ENCODE measurements around the gene BRAT1.
"Not testable (repeated sequence)": the region's sequence is repeated elsewhere in the genome, so short reads cannot be mapped to it uniquely, and the experiment has no call there.

BRAT1 gene

DNA sequence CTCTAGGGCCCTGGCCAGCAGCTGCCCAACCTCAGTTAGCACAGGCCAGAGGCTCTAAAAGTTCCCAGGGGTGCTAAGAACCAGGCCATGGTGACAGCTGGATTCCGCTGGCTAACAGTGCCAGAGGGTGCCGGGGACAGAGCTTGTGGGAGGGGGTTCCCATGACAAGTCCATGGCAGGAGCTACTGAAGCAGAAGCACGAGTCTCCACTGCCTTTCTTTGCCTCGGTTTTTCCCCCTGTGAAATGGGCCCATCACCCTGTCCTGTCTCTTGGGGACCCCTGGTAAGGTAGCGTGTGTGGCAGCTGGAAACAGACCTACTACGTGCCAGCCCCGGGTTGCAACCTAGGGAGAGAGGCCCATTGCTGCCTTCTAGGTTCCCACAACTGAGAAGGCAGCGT lies 22.5 kb downstream of the BRAT1 start:
- H3K56ac ChIP-seq (ENCODE audit: low read length); H3K23ac ChIP-seq (ENCODE audit: low read length); H3K79me1 ChIP-seq (ENCODE audit: low read length); H3K4me2 ChIP-seq (ENCODE audit: low read length); H2BK5ac ChIP-seq (ENCODE audit: low read length); DNase-seq; H3K9ac ChIP-seq (ENCODE audit: low read length); H3K18ac ChIP-seq (ENCODE audit: low read length); H2BK15ac ChIP-seq (replicated peaks; ENCODE audit: low read depth); H3K4ac ChIP-seq (ENCODE audit: low read depth, low read length); H3K4me1 ChIP-seq (ENCODE audit: control insufficient read depth, low read depth, low read length); H3K79me2 ChIP-seq (ENCODE audit: control insufficient read depth, insufficient read depth, low read length); H3K36me3 ChIP-seq (ENCODE audit: control insufficient read depth, insufficient read depth, low read length); H2BK120ac ChIP-seq (ENCODE audit: low read depth, low read length); H4K8ac ChIP-seq (ENCODE audit: low read depth, low read length); H3K27ac ChIP-seq (ENCODE audit: low read depth, low read length); H3K4me3 ChIP-seq (ENCODE audit: low read length); H3K27me3 ChIP-seq (ENCODE audit: insufficient read depth, low read length, poor library complexity); H2AK5ac ChIP-seq (ENCODE audit: low read length); H4K5ac ChIP-seq (ENCODE audit: low read length): not testable (repeated sequence)
- whole genome bisulfite sequencing (ENCODE audit: extremely low coverage, insufficient coverage, low lambda C conversion rate): no CpG with 5 or more reads among the region's 8 CpGs

DNA sequence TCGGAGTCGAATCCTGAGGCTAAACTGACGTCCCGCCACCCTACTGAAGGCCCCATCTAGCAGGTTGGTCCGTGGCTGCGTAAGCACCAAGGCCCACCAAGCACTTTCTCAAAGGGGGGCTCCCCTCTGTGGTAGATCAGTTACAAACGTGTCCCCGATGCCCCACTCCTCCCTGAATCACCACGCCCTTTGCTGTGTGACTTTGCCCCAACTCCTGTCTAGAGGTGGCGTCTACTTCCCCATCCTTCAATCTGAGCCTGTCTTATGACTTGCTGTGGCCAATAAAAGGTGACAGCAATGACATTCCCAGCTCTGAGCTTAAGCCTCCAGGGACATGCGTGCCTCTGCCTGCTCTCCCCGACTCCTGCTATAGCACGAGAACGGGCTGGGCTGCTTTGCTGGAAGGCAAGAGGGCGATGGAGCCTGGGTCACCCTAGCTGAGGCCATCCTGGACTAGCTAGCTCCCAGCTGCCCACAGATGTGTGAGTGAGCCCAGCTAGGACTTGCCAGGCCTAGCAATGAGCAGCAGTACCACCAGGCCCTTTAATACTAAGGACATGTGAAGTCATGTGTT lies 23.0 kb downstream of the BRAT1 start:
- H3K56ac ChIP-seq (ENCODE audit: low read length); H4K8ac ChIP-seq (ENCODE audit: low read depth, low read length); H4K5ac ChIP-seq (ENCODE audit: low read length); H3K18ac ChIP-seq (ENCODE audit: low read length); H3K27ac ChIP-seq (ENCODE audit: low read depth, low read length); H2BK15ac ChIP-seq (replicated peaks; ENCODE audit: low read depth); DNase-seq; H3K79me2 ChIP-seq (ENCODE audit: control insufficient read depth, insufficient read depth, low read length); H2BK5ac ChIP-seq (ENCODE audit: low read length); H3K4me1 ChIP-seq (ENCODE audit: control insufficient read depth, low read depth, low read length); H3K9ac ChIP-seq (ENCODE audit: low read length); H3K36me3 ChIP-seq (ENCODE audit: control insufficient read depth, insufficient read depth, low read length); H2BK120ac ChIP-seq (ENCODE audit: low read depth, low read length); H3K27me3 ChIP-seq (ENCODE audit: insufficient read depth, low read length, poor library complexity); H2AK5ac ChIP-seq (ENCODE audit: low read length); H3K23ac ChIP-seq (ENCODE audit: low read length); H3K4me3 ChIP-seq (ENCODE audit: low read length); H3K4ac ChIP-seq (ENCODE audit: low read depth, low read length); H3K79me1 ChIP-seq (ENCODE audit: low read length); H3K4me2 ChIP-seq (ENCODE audit: low read length): not testable (repeated sequence)
- WGBS (ENCODE audit: extremely low coverage, insufficient coverage, low lambda C conversion rate): no CpG with 5 or more reads among the region's 15 CpGs

DNA sequence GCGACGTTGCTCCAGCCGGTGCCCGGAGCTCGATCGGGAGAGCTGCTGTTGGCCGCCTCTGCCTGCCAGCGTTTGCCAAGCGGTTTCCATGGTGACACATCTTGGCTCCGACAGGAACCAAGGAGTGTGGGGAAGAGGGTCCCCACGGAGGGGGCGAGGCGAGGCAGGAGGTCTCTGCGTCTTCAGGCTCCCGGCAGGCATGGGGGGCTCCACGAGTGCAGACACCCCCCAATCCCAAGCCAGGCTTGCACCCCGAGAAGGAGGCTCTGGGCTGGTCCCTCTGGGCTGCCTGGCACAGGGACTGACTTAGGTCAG lies 23.6 kb downstream of the BRAT1 start:
- H3K56ac ChIP-seq (ENCODE audit: low read length); H3K27me3 ChIP-seq (ENCODE audit: insufficient read depth, low read length, poor library complexity); H3K4me1 ChIP-seq (ENCODE audit: control insufficient read depth, low read depth, low read length); DNase-seq; H2BK120ac ChIP-seq (ENCODE audit: low read depth, low read length); H3K9ac ChIP-seq (ENCODE audit: low read length); H4K5ac ChIP-seq (ENCODE audit: low read length); H3K18ac ChIP-seq (ENCODE audit: low read length); H2BK5ac ChIP-seq (ENCODE audit: low read length); H2AK5ac ChIP-seq (ENCODE audit: low read length); H3K36me3 ChIP-seq (ENCODE audit: control insufficient read depth, insufficient read depth, low read length); H3K79me1 ChIP-seq (ENCODE audit: low read length); H2BK15ac ChIP-seq (replicated peaks; ENCODE audit: low read depth); H3K79me2 ChIP-seq (ENCODE audit: control insufficient read depth, insufficient read depth, low read length); H4K8ac ChIP-seq (ENCODE audit: low read depth, low read length); H3K23ac ChIP-seq (ENCODE audit: low read length); H3K27ac ChIP-seq (ENCODE audit: low read depth, low read length); H3K4me3 ChIP-seq (ENCODE audit: low read length); H3K4ac ChIP-seq (ENCODE audit: low read depth, low read length); H3K4me2 ChIP-seq (ENCODE audit: low read length): not testable (repeated sequence)
- no CpG with 5 or more reads among the region's 17 CpGs for WGBS (ENCODE audit: extremely low coverage, insufficient coverage, low lambda C conversion rate)

DNA sequence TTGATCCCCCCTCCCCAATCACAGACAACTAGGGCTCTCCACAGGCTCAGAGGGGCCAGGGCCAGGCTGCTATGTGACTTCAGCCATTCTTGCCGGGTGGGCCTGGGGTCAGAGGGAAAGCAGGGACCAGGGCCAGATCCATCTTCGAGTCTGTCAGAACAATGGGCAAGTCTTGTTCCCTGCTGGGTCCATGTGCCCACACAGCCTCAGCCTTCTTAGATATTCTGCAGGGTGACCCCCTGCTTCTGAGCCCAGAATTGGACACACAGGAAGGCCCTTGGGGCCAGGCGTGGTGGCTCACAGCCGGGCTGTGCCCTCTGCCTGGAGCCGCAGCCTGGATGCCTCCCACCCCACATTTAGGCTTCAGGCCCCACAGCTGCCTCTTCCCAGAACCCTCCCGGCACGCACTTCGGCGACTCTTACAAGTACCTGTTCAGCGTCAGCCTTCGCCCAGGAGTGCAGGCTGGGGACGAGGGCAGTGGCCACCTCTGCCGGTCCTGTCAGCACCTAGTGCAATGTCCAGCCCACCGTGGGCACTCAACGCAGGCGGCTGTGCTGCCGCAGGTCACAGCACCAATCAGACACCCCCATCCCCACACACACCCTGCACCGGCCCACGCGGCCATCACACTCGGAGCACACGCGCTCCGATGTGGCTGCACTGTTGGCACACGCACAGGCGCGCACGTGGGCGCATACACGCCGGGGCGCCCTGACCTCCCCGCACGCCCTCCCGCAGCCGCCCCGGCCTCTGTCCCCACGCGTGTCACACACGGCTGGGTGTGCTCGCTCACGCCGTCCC lies 24.1 kb downstream of the BRAT1 start:
- H4K5ac ChIP-seq (ENCODE audit: low read length); H3K4ac ChIP-seq (ENCODE audit: low read depth, low read length); H3K36me3 ChIP-seq (ENCODE audit: control insufficient read depth, insufficient read depth, low read length); H3K27me3 ChIP-seq (ENCODE audit: insufficient read depth, low read length, poor library complexity); H2AK5ac ChIP-seq (ENCODE audit: low read length); H3K56ac ChIP-seq (ENCODE audit: low read length); H3K79me1 ChIP-seq (ENCODE audit: low read length); H3K79me2 ChIP-seq (ENCODE audit: control insufficient read depth, insufficient read depth, low read length); H2BK5ac ChIP-seq (ENCODE audit: low read length); H3K18ac ChIP-seq (ENCODE audit: low read length); DNase-seq; H4K8ac ChIP-seq (ENCODE audit: low read depth, low read length); H2BK120ac ChIP-seq (ENCODE audit: low read depth, low read length); H3K27ac ChIP-seq (ENCODE audit: low read depth, low read length); H3K4me3 ChIP-seq (ENCODE audit: low read length); H2BK15ac ChIP-seq (replicated peaks; ENCODE audit: low read depth); H3K9ac ChIP-seq (ENCODE audit: low read length); H3K4me1 ChIP-seq (ENCODE audit: control insufficient read depth, low read depth, low read length); H3K23ac ChIP-seq (ENCODE audit: low read length); H3K4me2 ChIP-seq (ENCODE audit: low read length): not testable (repeated sequence)
- WGBS (ENCODE audit: extremely low coverage, insufficient coverage, low lambda C conversion rate): no CpG with 5 or more reads among the region's 43 CpGs

DNA sequence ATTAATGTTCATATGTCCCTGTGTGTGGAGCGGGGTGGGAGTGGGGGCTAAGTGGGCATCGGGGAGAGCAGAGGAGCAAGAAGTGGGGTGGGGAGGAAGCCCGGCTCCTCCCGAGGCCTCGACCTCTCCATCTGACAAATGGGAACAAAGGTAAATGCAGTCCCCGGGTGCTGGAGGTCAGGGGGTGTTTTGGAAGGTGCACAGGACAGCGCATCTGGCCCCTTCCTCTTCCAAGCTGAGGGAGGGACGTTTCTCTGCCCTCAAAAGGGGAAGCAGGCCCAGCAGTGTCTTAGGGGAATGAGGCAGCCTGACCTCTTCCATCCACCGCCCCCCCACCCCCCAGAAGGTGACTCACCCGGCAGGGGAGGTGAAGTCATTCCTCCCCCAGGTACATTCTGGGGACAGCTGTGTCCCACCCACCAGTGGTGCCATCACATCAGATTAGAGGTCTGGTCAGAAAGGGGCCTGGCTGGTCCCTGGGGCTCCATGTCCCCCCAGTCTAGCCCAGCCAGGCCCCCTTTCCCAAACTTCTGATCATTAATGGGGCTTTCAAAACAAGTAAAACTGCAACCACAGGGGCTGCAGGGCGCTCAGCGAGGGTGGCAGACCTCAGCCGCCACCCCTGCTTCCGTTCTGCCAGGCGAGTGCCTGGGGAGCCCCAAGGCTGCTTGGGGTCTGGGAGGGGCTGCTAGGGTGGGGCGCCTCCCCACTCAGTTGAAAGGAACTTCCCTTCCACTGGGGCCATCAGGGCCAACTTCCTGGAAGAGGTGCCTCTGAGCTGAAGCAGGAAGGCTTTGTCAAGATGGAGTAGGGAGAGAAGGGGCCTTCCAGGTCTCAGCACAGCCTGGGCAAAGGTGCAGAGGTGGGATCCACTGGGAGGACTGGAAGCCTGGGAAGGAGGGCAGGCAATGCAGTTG lies 25.0 kb downstream of the BRAT1 start:
- Histone ChIP-seq H3K79me1 (ENCODE audit: low read length) (no peaks in the 10 kb centered on the region), H4K8ac (ENCODE audit: low read depth, low read length) (no peak overlapping the region), H2BK120ac (ENCODE audit: low read depth, low read length) (no peak overlapping the region), H2BK5ac (ENCODE audit: low read length) (no peak overlapping the region), H3K4ac (ENCODE audit: low read depth, low read length) (no peak overlapping the region), H3K27me3 (ENCODE audit: insufficient read depth, low read length, poor library complexity) (no peaks in the 10 kb centered on the region), H2BK15ac (replicated peaks; ENCODE audit: low read depth) (no peak overlapping the region), H3K79me2 (ENCODE audit: control insufficient read depth, insufficient read depth, low read length) (no peaks in the 10 kb centered on the region), H3K4me2 (ENCODE audit: low read length) (no peak overlapping the region), H3K27ac (ENCODE audit: low read depth, low read length) (no peak overlapping the region), H3K56ac (ENCODE audit: low read length) (no peak overlapping the region), H3K18ac (ENCODE audit: low read length) (no peak overlapping the region), H3K9ac (ENCODE audit: low read length) (no peak overlapping the region), H3K4me3 (ENCODE audit: low read length) (no peak overlapping the region), H2AK5ac (ENCODE audit: low read length) (no peak overlapping the region), H3K23ac (ENCODE audit: low read length) (no peak overlapping the region), H3K4me1 (ENCODE audit: control insufficient read depth, low read depth, low read length) (no peaks in the 10 kb centered on the region), H4K5ac (ENCODE audit: low read length) (no peak overlapping the region), H3K36me3 (ENCODE audit: control insufficient read depth, insufficient read depth, low read length) (no peaks in the 10 kb centered on the region)
- no peak for DNase-seq
- no CpG with 5 or more reads among the region's 16 CpGs for WGBS (ENCODE audit: extremely low coverage, insufficient coverage, low lambda C conversion rate)
